Stomach (tissue), 4 donors: ENCODE measurements around the gene DNAJC3.

Experiments
- POLR2A ChIP-seq, 4 donors: fragments of 450-650 bp; IDR thresholded peaks; one replicate each; pipeline ENCODE4 v1.6.1; 2016; ENCODE audit warnings: antibody characterized with exemption in 4 of 4, control low read depth in 2 of 4, mild to moderate bottlenecking in 1 of 4, moderate library complexity in 1 of 4
- TF ChIP-seq, protein P1 (sequence below), 7 experiments: fragments of 450-650 bp in 4 of 7; fragments of 200-600 bp in 3 of 7; sonication (generic) in 3 of 7; IDR thresholded peaks; one replicate each; pipeline ENCODE4 v1.5.1; 2016 to 2019; ENCODE audit warnings: antibody characterized with exemption in 7 of 7, control low read depth in 2 of 7, mild to moderate bottlenecking in 1 of 7

DNA sequence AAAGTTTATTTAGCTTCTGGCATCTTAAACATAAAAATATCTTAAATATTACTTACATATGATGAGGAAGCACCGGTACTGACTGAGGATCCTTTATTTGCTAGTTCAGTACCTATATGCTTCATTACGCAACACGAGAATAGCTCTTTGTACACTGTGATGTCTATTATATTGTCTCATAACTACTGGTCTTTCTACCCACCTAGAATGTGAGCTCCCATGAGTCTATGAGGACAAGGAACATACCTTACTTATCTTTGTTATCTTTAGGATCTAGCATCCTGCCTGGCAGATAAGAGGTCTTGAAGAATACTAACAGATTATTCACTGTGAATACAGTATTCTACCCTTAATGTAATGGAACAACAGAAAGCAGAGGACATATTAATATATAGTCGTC, 124.9 kb downstream of the DNAJC3 start:
- no peak for TF ChIP-seq POLR2A (IDR thresholded peaks at IDR 0.05)
- TF ChIP-seq, protein P1, sequence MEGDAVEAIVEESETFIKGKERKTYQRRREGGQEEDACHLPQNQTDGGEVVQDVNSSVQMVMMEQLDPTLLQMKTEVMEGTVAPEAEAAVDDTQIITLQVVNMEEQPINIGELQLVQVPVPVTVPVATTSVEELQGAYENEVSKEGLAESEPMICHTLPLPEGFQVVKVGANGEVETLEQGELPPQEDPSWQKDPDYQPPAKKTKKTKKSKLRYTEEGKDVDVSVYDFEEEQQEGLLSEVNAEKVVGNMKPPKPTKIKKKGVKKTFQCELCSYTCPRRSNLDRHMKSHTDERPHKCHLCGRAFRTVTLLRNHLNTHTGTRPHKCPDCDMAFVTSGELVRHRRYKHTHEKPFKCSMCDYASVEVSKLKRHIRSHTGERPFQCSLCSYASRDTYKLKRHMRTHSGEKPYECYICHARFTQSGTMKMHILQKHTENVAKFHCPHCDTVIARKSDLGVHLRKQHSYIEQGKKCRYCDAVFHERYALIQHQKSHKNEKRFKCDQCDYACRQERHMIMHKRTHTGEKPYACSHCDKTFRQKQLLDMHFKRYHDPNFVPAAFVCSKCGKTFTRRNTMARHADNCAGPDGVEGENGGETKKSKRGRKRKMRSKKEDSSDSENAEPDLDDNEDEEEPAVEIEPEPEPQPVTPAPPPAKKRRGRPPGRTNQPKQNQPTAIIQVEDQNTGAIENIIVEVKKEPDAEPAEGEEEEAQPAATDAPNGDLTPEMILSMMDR (IDR thresholded peaks at IDR 0.05), result no peak
